ENCODE data around the gene TSEN54. TPM values are rescaled to one million over a fixed set of nuclear protein-coding genes. Genes with fewer than 3 reads are reported as not detected.

Gene TSEN54
- total RNA-seq, 1 donor from 2014 or later: 25.3 TPM

DNA sequence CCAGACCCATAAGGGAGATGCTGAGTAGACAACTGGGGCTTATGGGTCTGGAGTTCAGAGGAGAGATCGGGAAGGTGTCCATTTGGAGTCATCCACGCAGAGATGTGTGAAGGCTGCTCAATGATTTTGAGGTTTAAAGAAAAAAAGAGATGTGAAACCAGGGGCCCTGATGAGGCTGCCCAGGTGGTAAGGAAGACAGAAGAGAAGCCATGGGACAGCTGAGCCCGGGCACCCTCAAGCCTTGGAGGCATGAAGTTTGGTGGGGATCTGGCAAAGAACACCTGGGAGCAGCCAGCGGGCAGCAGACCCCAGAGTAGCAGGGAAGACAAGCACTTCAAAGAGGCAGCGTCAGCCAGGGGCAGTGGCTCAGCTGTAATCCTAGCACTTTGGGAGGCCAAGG, 50.5 kb downstream of the TSEN54 start:
- TF ChIP-seq, protein P1, sequence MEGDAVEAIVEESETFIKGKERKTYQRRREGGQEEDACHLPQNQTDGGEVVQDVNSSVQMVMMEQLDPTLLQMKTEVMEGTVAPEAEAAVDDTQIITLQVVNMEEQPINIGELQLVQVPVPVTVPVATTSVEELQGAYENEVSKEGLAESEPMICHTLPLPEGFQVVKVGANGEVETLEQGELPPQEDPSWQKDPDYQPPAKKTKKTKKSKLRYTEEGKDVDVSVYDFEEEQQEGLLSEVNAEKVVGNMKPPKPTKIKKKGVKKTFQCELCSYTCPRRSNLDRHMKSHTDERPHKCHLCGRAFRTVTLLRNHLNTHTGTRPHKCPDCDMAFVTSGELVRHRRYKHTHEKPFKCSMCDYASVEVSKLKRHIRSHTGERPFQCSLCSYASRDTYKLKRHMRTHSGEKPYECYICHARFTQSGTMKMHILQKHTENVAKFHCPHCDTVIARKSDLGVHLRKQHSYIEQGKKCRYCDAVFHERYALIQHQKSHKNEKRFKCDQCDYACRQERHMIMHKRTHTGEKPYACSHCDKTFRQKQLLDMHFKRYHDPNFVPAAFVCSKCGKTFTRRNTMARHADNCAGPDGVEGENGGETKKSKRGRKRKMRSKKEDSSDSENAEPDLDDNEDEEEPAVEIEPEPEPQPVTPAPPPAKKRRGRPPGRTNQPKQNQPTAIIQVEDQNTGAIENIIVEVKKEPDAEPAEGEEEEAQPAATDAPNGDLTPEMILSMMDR (IDR thresholded peaks at IDR 0.05; ENCODE audit: insufficient read depth, low read length, severe bottlenecking): no peak
- DNase-seq (ENCODE audit: low read depth) (no peak), FAIRE-seq (no peak)
- Histone ChIP-seq H3K36me3 (ENCODE audit: control insufficient read depth, insufficient read depth, low read length) (peaks cover 16% of the 10 kb centered on the region), H3K27me3 (ENCODE audit: control insufficient read depth, insufficient read depth, low read length) (no peaks in the 10 kb centered on the region), H3K4me3 (ENCODE audit: low read depth, low read length) (no peak overlapping the region)

- peaks cover 12% of the 10 kb centered on the region for H3K36me3 ChIP-seq (ENCODE audit: control insufficient read depth, insufficient read depth, low read length)
Measured at GRCh38 chr17:75568412-75569255, 52.3 kb downstream of the TSEN54 start.

GRCh38 chr17:75570034-75570676, 53.8 kb downstream of the TSEN54 start:
- Histone ChIP-seq H3K27me3 (ENCODE audit: control insufficient read depth, insufficient read depth, low read length) (no peaks in the 10 kb centered on the region), H3K4me3 (ENCODE audit: low read depth, low read length) (no peak overlapping the region), H3K36me3 (ENCODE audit: control insufficient read depth, insufficient read depth, low read length) (peaks cover 10% of the 10 kb centered on the region)
- no peak for DNase-seq (ENCODE audit: low read depth)
- TF ChIP-seq, protein P1 (IDR thresholded peaks at IDR 0.05; ENCODE audit: insufficient read depth, low read length, severe bottlenecking): no peak
- FAIRE-seq: no peak

More at GRCh38 chr17:75568412-75569255, 52.3 kb downstream of the TSEN54 start:
- FAIRE-seq: no peak
- no peaks in the 10 kb centered on the region for H3K27me3 ChIP-seq (ENCODE audit: control insufficient read depth, insufficient read depth, low read length)
- TF ChIP-seq, protein P1 (IDR thresholded peaks at IDR 0.05; ENCODE audit: insufficient read depth, low read length, severe bottlenecking): no peak
- no peak overlapping the region for H3K4me3 ChIP-seq (ENCODE audit: low read depth, low read length)
- DNase-seq (ENCODE audit: low read depth): no peak

DNA sequence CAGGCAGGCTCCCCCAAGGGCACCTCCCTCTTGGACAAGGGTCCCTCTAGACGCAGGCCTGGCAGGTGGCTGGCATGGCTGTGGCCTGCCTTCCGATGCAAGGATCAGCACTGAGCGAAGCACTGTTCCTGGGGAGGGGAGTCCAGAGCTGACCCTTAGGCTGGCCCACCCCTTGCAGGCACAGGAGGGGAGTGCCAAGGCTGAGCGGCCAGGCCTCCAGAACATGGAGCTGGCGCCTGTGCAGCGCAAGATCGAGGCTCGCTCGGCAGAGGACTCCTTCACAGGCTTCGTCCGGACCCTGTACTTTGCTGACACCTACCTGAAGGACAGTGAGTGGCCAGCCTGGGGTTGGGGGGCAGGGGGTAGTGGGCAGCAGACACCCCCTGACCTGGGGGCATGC, 54.4 kb downstream of the TSEN54 start:
- H3K36me3 ChIP-seq (ENCODE audit: control insufficient read depth, insufficient read depth, low read length): peaks cover 10% of the 10 kb centered on the region
- DNase-seq (ENCODE audit: low read depth) (no peak), FAIRE-seq (no peak)
- TF ChIP-seq, protein P1 (IDR thresholded peaks at IDR 0.05; ENCODE audit: insufficient read depth, low read length, severe bottlenecking): no peak
- no peak overlapping the region for H3K4me3 ChIP-seq (ENCODE audit: low read depth, low read length)
- H3K27me3 ChIP-seq (ENCODE audit: control insufficient read depth, insufficient read depth, low read length): no peaks in the 10 kb centered on the region

DNA sequence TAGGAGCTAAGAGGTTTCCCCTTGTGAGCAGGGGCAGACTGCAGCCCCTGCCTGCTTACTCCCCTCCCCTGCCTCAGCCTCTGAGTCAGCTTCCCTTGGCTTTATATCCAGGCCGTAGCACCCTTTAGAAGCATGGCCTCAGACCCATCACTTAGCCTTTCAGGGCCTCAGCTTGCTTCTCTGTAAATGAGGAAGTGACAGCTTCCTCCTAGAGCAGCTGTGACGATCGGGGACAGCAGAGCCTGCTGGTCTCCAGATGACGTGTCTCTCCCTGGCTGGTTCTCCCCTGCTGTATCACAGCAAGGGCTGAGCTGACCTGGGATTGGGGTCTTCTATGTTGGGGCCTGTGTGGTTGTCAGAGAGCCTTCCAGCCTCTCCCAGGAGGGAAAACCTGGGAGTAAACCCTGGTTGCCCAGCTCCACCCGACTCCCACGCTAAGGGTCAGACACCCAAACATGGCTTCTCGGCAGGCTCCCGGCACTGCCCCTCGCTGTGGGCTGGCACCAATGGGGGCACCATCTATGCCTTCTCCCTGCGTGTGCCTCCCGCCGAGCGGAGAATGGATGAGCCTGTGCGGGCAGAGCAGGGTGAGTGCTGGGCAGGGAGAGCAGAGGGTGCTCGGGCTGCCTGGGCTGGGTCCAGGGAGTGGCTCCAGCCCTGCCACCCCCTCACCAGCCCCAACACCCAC, 55.0 kb downstream of the TSEN54 start:
- Histone ChIP-seq H3K36me3 (ENCODE audit: control insufficient read depth, insufficient read depth, low read length) (peaks cover 10% of the 10 kb centered on the region), H3K4me3 (ENCODE audit: low read depth, low read length) (no peak overlapping the region), H3K27me3 (ENCODE audit: control insufficient read depth, insufficient read depth, low read length) (no peaks in the 10 kb centered on the region)
- FAIRE-seq (no peak), DNase-seq (ENCODE audit: low read depth) (no peak)
- TF ChIP-seq, protein P1 (IDR thresholded peaks at IDR 0.05; ENCODE audit: insufficient read depth, low read length, severe bottlenecking): no peak
